Adrenal gland (tissue), 12 donors: ENCODE data around the gene PUM2. TPM values are rescaled to one million over a fixed set of nuclear protein-coding genes. Genes with fewer than 3 reads are reported as not detected.

Experiments
- DNase-seq, 7 donors: peaks; one replicate each; pipeline ENCODE4 v3.0.0-alpha.2; 2019 to 2020
- H3K27ac ChIP-seq, 5 donors: fragments of 200-600 bp; sonication (generic) in 4 of 5; 1 replicate in 3 of 5; 2 replicates in 2 of 5; pipeline versions ENCODE4 v1.5.1 to v1.8.0; 2016 to 2020; ENCODE audit warnings: mild to moderate bottlenecking in 1 of 5
- H3K27me3 ChIP-seq: fragments of 200-600 bp; 2 replicates; pipeline ENCODE4 v1.8.0; 2021
- H3K36me3 ChIP-seq, 2 donors: fragments of 200-600 bp; replicated peaks in 1 of 2; 1 replicate in 1 of 2; 2 replicates in 1 of 2; pipeline versions ENCODE4 v1.5.1 to v1.8.0; 2018 to 2022
- H3K4me1 ChIP-seq, 2 donors: fragments of 200-600 bp; replicated peaks in 1 of 2; 1 replicate in 1 of 2; 2 replicates in 1 of 2; pipeline versions ENCODE4 v1.5.1 to v1.8.0; 2018 to 2021
- H3K4me3 ChIP-seq, 4 donors: fragments of 200-600 bp; sonication (generic) in 3 of 4; one replicate each; pipeline ENCODE4 v1.5.1; 2016 to 2018
- H3K9me3 ChIP-seq, 3 donors: fragments of 200-600 bp; sonication (generic) in 1 of 3; replicated peaks in 1 of 3; 1 replicate in 2 of 3; 2 replicates in 1 of 3; pipeline versions ENCODE4 v1.5.1 to v1.8.0; 2016 to 2021
- CTCF ChIP-seq, 6 experiments: fragments of 450-650 bp in 4 of 6; fragments of 200-600 bp in 2 of 6; sonication (generic) in 1 of 6; IDR thresholded peaks; 1 replicate in 5 of 6; 2 replicates in 1 of 6; pipeline versions ENCODE4 v1.5.1 to v1.8.0; 2016 to 2021; ENCODE audit warnings: antibody characterized with exemption in 6 of 6, mild to moderate bottlenecking in 2 of 6, moderate library complexity in 1 of 6
- POLR2A ChIP-seq, 2 donors: fragments of 450-650 bp; IDR thresholded peaks; one replicate each; pipeline ENCODE4 v1.6.1; 2017; ENCODE audit warnings: antibody characterized with exemption in 2 of 2, mild to moderate bottlenecking in 2 of 2, moderate library complexity in 1 of 2
- WGBS, 4 donors: extraction: QIAGEN DNeasy Blood & Tissue Kit in 2 of 4; methylation state at CpG; one replicate each; pipeline versions ENCODE4 v1.1.5 to v1.1.7; 2013 to 2017; 5-methylcytosine and 5-hydroxymethylcytosine counted together
- intact Hi-C, 2 donors: fragments of 100-400 bp; cut with DNase I; formaldehyde crosslinking; loops; one replicate each; pipeline versions ENCODE4 v1.14.1 to v1.15.0; 2022 to 2023
- polyA plus RNA-seq, 3 donors: library from polyadenylated mRNA; stranded (reverse); fragments of 200-250 nt in 2 of 3; fragments of 350-450 nt in 1 of 3; fragmentation: Illumina TruSeq in 1 of 3; extraction: RNeasy Lipid Tissue Mini Kit (QIAGEN cat#74804) in 1 of 3; gene quantifications; one replicate each; pipeline ENCODE4 v1.2.3, GENCODE V29; 2013 to 2014
- total RNA-seq, 9 donors: library from RNA; depleted of rRNA in 4 of 9; stranded (reverse); fragments of >200 nt in 4 of 9; fragments of 120-200 nt in 1 of 9; fragmentation: NEBNext Ultra II Directional in 1 of 9; extraction: Animal tissue kit (Norgen Biotek cat#: 25700) in 1 of 9; gene quantifications; one replicate each; pipeline versions ENCODE4 v1.1.0 to v1.2.4, GENCODE V29; 2013 to 2023
- donor health status: healthy with polysubstance abuse.
- donor health status: Bipolar disorder and iron deficiency.
- donor health status: DM: yes; HTN: yes; CAD: no.
- donor health status: DM: no; HTN: no; CAD: no.
- donor health status: DM: no; HTN: no; CAD: no.
- donor health status: DM: yes; HTN: yes; CAD: no.

Gene PUM2
- total and polyA plus RNA-seq, 12 donors: 25.5 to 105 (median 53.3) TPM

GRCh38 chr2:20304411-20304810 lies 46.2 kb downstream of the PUM2 start:
- DNase-seq: no peak
- no peak overlapping the region for H3K27ac ChIP-seq
- intact Hi-C loops: no loop called here
- H3K36me3 ChIP-seq: peaks cover 0 to 36% of the 10 kb centered on the region in 2 donors
- peaks cover 0 to 17% of the 10 kb centered on the region in 2 donors for H3K4me1 ChIP-seq
- TF ChIP-seq POLR2A (IDR thresholded peaks at IDR 0.05): no peak
- TF ChIP-seq CTCF (IDR thresholded peaks at IDR 0.05): no peak
- H3K27me3 ChIP-seq: no peaks in the 10 kb centered on the region
- WGBS, 4 donors: 90 to 100% (median 98%) methylated on average over 1 of the region's 1 CpG
- no peaks in the 10 kb centered on the region for H3K9me3 ChIP-seq
- H3K4me3 ChIP-seq: no peak overlapping the region

GRCh38 chr2:20303966-20304365 lies 46.7 kb downstream of the PUM2 start:
- peaks cover 0 to 17% of the 10 kb centered on the region in 2 donors for H3K4me1 ChIP-seq
- DNase-seq: no peak
- intact Hi-C loops: no loop called here
- peaks cover 0 to 41% of the 10 kb centered on the region in 2 donors for H3K36me3 ChIP-seq
- no peak overlapping the region for H3K4me3 ChIP-seq
- H3K9me3 ChIP-seq: no peaks in the 10 kb centered on the region
- H3K27me3 ChIP-seq: no peaks in the 10 kb centered on the region
- no peak overlapping the region for H3K27ac ChIP-seq
- WGBS, 4 donors: 91 to 100% (median 95%) methylated on average over 1 of the region's 1 CpG
- no peak for TF ChIP-seq CTCF (IDR thresholded peaks at IDR 0.05)
- TF ChIP-seq POLR2A (IDR thresholded peaks at IDR 0.05): no peak

- Histone ChIP-seq H3K27me3 (no peaks in the 10 kb centered on the region), H3K9me3 (no peaks in the 10 kb centered on the region), H3K4me1 (peaks cover 0 to 17% of the 10 kb centered on the region in 2 donors), H3K27ac (no peak overlapping the region), H3K36me3 (peaks cover 0 to 32% of the 10 kb centered on the region in 2 donors), H3K4me3 (no peak overlapping the region)
- no peak for TF ChIP-seq POLR2A (IDR thresholded peaks at IDR 0.05)
- intact Hi-C loops: no loop called here
- WGBS, 4 donors: 83 to 89% (median 86%) methylated on average over 4 of the region's 4 CpGs
- DNase-seq: no peak
These were observed 48.6 kb downstream of the PUM2 start for GRCh38 chr2:20302019-20302418.

GRCh38 chr2:20300656-20301055 lies 50.0 kb downstream of the PUM2 start:
- H3K36me3 ChIP-seq: peaks cover 0 to 25% of the 10 kb centered on the region in 2 donors
- WGBS, 4 donors: 79 to 97% (median 87%) methylated on average over 5 of the region's 5 CpGs
- H3K27ac ChIP-seq: no peak overlapping the region
- peaks cover 0 to 17% of the 10 kb centered on the region in 2 donors for H3K4me1 ChIP-seq
- no peaks in the 10 kb centered on the region for H3K9me3 ChIP-seq
- TF ChIP-seq POLR2A (IDR thresholded peaks at IDR 0.05) (no peak), CTCF (IDR thresholded peaks at IDR 0.05) (no peak)
- H3K4me3 ChIP-seq: no peak overlapping the region
- intact Hi-C loops: no loop called here
- no peak for DNase-seq
- no peaks in the 10 kb centered on the region for H3K27me3 ChIP-seq

GRCh38 chr2:20299113-20299512 lies 51.5 kb downstream of the PUM2 start:
- intact Hi-C loops: no loop called here
- Histone ChIP-seq H3K4me3 (no peak overlapping the region), H3K9me3 (peaks cover 0 to 12% (median 0%) of the 10 kb centered on the region in 3 donors), H3K27me3 (no peaks in the 10 kb centered on the region), H3K36me3 (peaks cover 0 to 22% of the 10 kb centered on the region in 2 donors), H3K27ac (no peak overlapping the region), H3K4me1 (peaks cover 0 to 17% of the 10 kb centered on the region in 2 donors)
- TF ChIP-seq CTCF (IDR thresholded peaks at IDR 0.05): no peak
- no peak for TF ChIP-seq POLR2A (IDR thresholded peaks at IDR 0.05)
- WGBS, 4 donors: 86 to 93% (median 91%) methylated on average over 6 of the region's 6 CpGs
- no peak for DNase-seq
